Upper lobe of left lung (tissue), 6 donors: Measurements from ENCODE around the gene GBF1. TPM values are rescaled to one million over a fixed set of nuclear protein-coding genes. Genes with fewer than 3 reads are reported as not detected.

ENCODE experiments used
- ATAC-seq, 2 donors: fragments of 200-7000 bp; cut with Tn5 transposase; one replicate each; pipeline ENCODE4 v1.9.1; 2022; ENCODE audit warnings: mild to moderate bottlenecking in 2 of 2, moderate library complexity in 2 of 2; ENCODE audit not compliant: low FRiP score in 2 of 2
- DNase-seq, 2 donors: peaks; one replicate each; pipeline ENCODE4 v3.0.0-alpha.2; 2019 to 2020
- H3K27ac ChIP-seq, 4 donors: fragments of 200-600 bp; sonication (generic); one replicate each; pipeline ENCODE4 v1.5.1; 2016 to 2019
- H3K27me3 ChIP-seq, 4 donors: fragments of 200-600 bp; sonication (generic); one replicate each; pipeline ENCODE4 v1.5.1; 2017 to 2019
- H3K36me3 ChIP-seq, 4 donors: fragments of 200-600 bp; sonication (generic); one replicate each; pipeline ENCODE4 v1.5.1; 2016 to 2019
- H3K4me1 ChIP-seq, 4 donors: fragments of 200-600 bp; sonication (generic); one replicate each; pipeline ENCODE4 v1.5.1; 2018 to 2019
- H3K4me3 ChIP-seq, 4 donors: fragments of 200-600 bp; sonication (generic); one replicate each; pipeline ENCODE4 v1.5.1; 2017 to 2019; ENCODE audit warnings: mild to moderate bottlenecking in 2 of 4, moderate library complexity in 1 of 4
- H3K9me3 ChIP-seq, 4 donors: fragments of 200-600 bp; sonication (generic); one replicate each; pipeline ENCODE4 v1.5.1; 2018 to 2019
- CTCF ChIP-seq, 6 experiments: fragments of 450-650 bp in 4 of 6; fragments of 200-600 bp in 2 of 6; sonication (generic) in 2 of 6; IDR thresholded peaks; one replicate each; pipeline ENCODE4 v1.5.1; 2016 to 2019; ENCODE audit warnings: antibody characterized with exemption in 6 of 6
- EP300 ChIP-seq, 4 donors: sonication (generic); formaldehyde crosslinking; IDR thresholded peaks; one replicate each; pipeline ENCODE4 v1.5.1; 2017; ENCODE audit warnings: antibody characterized with exemption in 4 of 4, control low read depth in 2 of 4
- POLR2A ChIP-seq, 4 donors: fragments of 450-650 bp; IDR thresholded peaks; one replicate each; pipeline ENCODE4 v1.5.1; 2016 to 2017; ENCODE audit warnings: antibody characterized with exemption in 4 of 4, mild to moderate bottlenecking in 2 of 4
- POLR2AphosphoS5 ChIP-seq, 2 donors: sonication (generic); formaldehyde crosslinking; IDR thresholded peaks; one replicate each; pipeline ENCODE4 v1.5.1; 2017; ENCODE audit warnings: antibody characterized with exemption in 2 of 2
- WGBS, 2 donors: methylation state at CpG; one replicate each; pipeline ENCODE4 v1.1.5; 2017 to 2018; 5-methylcytosine and 5-hydroxymethylcytosine counted together
- total RNA-seq, 6 donors: library from RNA; depleted of rRNA in 4 of 6; stranded (reverse); fragments of >200 nt in 4 of 6; gene quantifications; one replicate each; pipeline versions ENCODE4 v1.1.0 to v1.2.1, GENCODE V29; 2016 to 2021
- donor health status: DM: no; HTN: no; CAD: no; lungs with moderate emphysema.
- donor health status: DM: no; HTN: yes; CAD: no; lungs with severe emphysema.

Gene GBF1
- total RNA-seq, 6 donors from 2014 or later = 36.7 to 59.7 (median 44.4) TPM

- Histone ChIP-seq H3K27ac (no peak overlapping the region), H3K4me1 (peaks cover 10 to 20% (median 14%) of the 10 kb centered on the region in 4 donors), H3K27me3 (no peaks in the 10 kb centered on the region), H3K36me3 (peaks cover 0 to 4% (median 0%) of the 10 kb centered on the region in 4 donors), H3K9me3 (no peaks in the 10 kb centered on the region), H3K4me3 (no peak overlapping the region)
- WGBS, 2 donors = 97 to 100% methylated on average over 1 of the region's 1 CpG
- TF ChIP-seq POLR2AphosphoS5 (IDR thresholded peaks at IDR 0.05) (no peak), POLR2A (IDR thresholded peaks at IDR 0.05) (no peak), CTCF (IDR thresholded peaks at IDR 0.05) (no peak), EP300 (IDR thresholded peaks at IDR 0.05) (no peak)
- ATAC-seq = no peak
- no peak for DNase-seq
Measured at GRCh38 chr10:102309236-102309635, 63.9 kb downstream of the GBF1 start.

GRCh38 chr10:102309916-102310315, 64.6 kb downstream of the GBF1 start:
- H3K27ac ChIP-seq = no peak overlapping the region
- 87 to 91% methylated on average over 3 of the region's 3 CpGs for WGBS, 2 donors
- H3K4me3 ChIP-seq = no peak overlapping the region
- H3K27me3 ChIP-seq = no peaks in the 10 kb centered on the region
- H3K4me1 ChIP-seq = peaks cover 10 to 20% (median 14%) of the 10 kb centered on the region in 4 donors
- H3K36me3 ChIP-seq = peaks cover 0 to 4% (median under 1%) of the 10 kb centered on the region in 4 donors
- DNase-seq (no peak), ATAC-seq (no peak)
- TF ChIP-seq POLR2AphosphoS5 (IDR thresholded peaks at IDR 0.05) (no peak), POLR2A (IDR thresholded peaks at IDR 0.05) (no peak), EP300 (IDR thresholded peaks at IDR 0.05) (no peak), CTCF (IDR thresholded peaks at IDR 0.05) (no peak)
- no peaks in the 10 kb centered on the region for H3K9me3 ChIP-seq

- H3K4me3 ChIP-seq = no peak overlapping the region
- no peaks in the 10 kb centered on the region for H3K9me3 ChIP-seq
- H3K36me3 ChIP-seq = peaks cover 0 to 4% (median 2%) of the 10 kb centered on the region in 4 donors
- peaks cover 10 to 17% (median 14%) of the 10 kb centered on the region in 4 donors for H3K4me1 ChIP-seq
- no peak for DNase-seq
- no peak overlapping the region for H3K27ac ChIP-seq
- 72 to 81% methylated on average over 4 of the region's 4 CpGs for WGBS, 2 donors
- ATAC-seq = peak in 1 of 2 donors; percentile 49
- H3K27me3 ChIP-seq = no peaks in the 10 kb centered on the region
- TF ChIP-seq POLR2A (IDR thresholded peaks at IDR 0.05) = no peak
Measured at GRCh38 chr10:102310361-102311024, 65.2 kb downstream of the GBF1 start.

GRCh38 chr10:102311025-102311420, 65.7 kb downstream of the GBF1 start:
- ATAC-seq (no peak), DNase-seq (no peak)
- no peak overlapping the region for H3K27ac ChIP-seq
- no peaks in the 10 kb centered on the region for H3K27me3 ChIP-seq
- no peak overlapping the region for H3K4me3 ChIP-seq
- 77 to 79% methylated on average over 3 of the region's 3 CpGs for WGBS, 2 donors
- TF ChIP-seq CTCF (IDR thresholded peaks at IDR 0.05) (no peak), EP300 (IDR thresholded peaks at IDR 0.05) (no peak), POLR2AphosphoS5 (IDR thresholded peaks at IDR 0.05) (no peak), POLR2A (IDR thresholded peaks at IDR 0.05) (no peak)
- peaks cover 0 to 4% (median 2%) of the 10 kb centered on the region in 4 donors for H3K36me3 ChIP-seq
- peaks cover 10 to 16% (median 13%) of the 10 kb centered on the region in 4 donors for H3K4me1 ChIP-seq
- H3K9me3 ChIP-seq = no peaks in the 10 kb centered on the region

- Histone ChIP-seq H3K27me3 (no peaks in the 10 kb centered on the region), H3K4me3 (no peak overlapping the region), H3K27ac (no peak overlapping the region), H3K4me1 (peaks cover 10 to 16% (median 12%) of the 10 kb centered on the region in 4 donors), H3K36me3 (peaks cover 0 to 4% (median 0%) of the 10 kb centered on the region in 4 donors), H3K9me3 (no peaks in the 10 kb centered on the region)
- TF ChIP-seq EP300 (IDR thresholded peaks at IDR 0.05) (no peak), POLR2AphosphoS5 (IDR thresholded peaks at IDR 0.05) (no peak), CTCF (IDR thresholded peaks at IDR 0.05) (no peak), POLR2A (IDR thresholded peaks at IDR 0.05) (no peak)
- 87 to 100% methylated on average over 1 of the region's 1 CpG for WGBS, 2 donors
- DNase-seq (no peak), ATAC-seq (peak in 1 of 2 donors; percentile 22)
Measured at GRCh38 chr10:102312683-102313082, 67.4 kb downstream of the GBF1 start.
